ENCODE results near the gene LARP7. TPM values are rescaled to one million over a fixed set of nuclear protein-coding genes. Genes with fewer than 3 reads are reported as not detected.

LARP7 gene
- total and polyA plus RNA-seq, 2 donors (not counting 1 experiment from before 2014, with no cell fraction given) = 30.5 to 57.4 TPM

DNA sequence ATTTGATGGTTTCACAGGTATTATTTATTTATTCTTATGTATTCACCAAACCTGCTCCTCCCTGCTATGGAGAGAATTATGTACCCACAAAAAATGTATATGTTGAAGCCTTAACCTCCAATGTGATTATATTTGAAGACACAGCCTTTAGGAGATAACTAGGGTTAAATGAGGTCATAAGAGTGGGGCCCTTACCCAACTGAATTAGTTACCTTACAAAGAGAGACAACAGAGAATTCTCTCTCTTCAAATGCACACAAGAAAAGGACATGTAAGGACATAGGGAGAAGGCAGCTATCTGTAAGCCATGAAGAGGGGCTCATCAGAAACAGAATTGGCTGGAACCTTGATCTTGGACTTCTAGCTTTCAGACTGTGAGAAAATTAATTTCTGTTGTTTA, 44.2 kb upstream of the LARP7 start:
- Histone ChIP-seq H3K4me1 (ENCODE audit: control insufficient read depth in 2 of 2, insufficient read depth in 2 of 2, low read length in 2 of 2) (peaks cover 0 to 3% of the 10 kb centered on the region in 2 donors), H3K27me3 (replicated peaks in 1 of 4; ENCODE audit: control extremely low read depth in 1 of 4, control insufficient read depth in 3 of 4, insufficient read depth in 4 of 4, low read length in 3 of 4) (no peaks in the 10 kb centered on the region), H3K9me3 (ENCODE audit: control extremely low read depth in 1 of 3, control insufficient read depth in 2 of 3, insufficient read depth in 1 of 3, low read length in 2 of 3) (no peaks in the 10 kb centered on the region), H3K9ac (ENCODE audit: low read length) (no peak overlapping the region), H2AFZ (ENCODE audit: insufficient read depth, low read depth, low read length, poor library complexity, severe bottlenecking) (no peak overlapping the region), H3K4me2 (replicated peaks; ENCODE audit: low read depth, low read length, poor library complexity, severe bottlenecking) (no peak overlapping the region), H3K36me3 (replicated peaks in 1 of 2; ENCODE audit: control extremely low read depth in 1 of 2, control insufficient read depth in 1 of 2, extremely low read depth in 1 of 2, insufficient read depth in 2 of 2, low read length in 1 of 2) (no peaks in the 10 kb centered on the region), H4K20me1 (ENCODE audit: control insufficient read depth, insufficient read depth, low read length, poor library complexity, severe bottlenecking) (no peaks in the 10 kb centered on the region), H3K27ac (ENCODE audit: low read length in 2 of 2) (no peak overlapping the region), H3K4me3 (ENCODE audit: control extremely low read depth in 1 of 5, extremely low read depth in 1 of 5, insufficient read depth in 1 of 5, low read depth in 2 of 5, low read length in 4 of 5) (no peak overlapping the region), H3K79me2 (ENCODE audit: control insufficient read depth, insufficient read depth, low read length) (no peaks in the 10 kb centered on the region)
- Mint-ChIP-seq H3K27me3 (no peaks in the 10 kb centered on the region), H3K9me3 (ENCODE audit: insufficient read depth) (peaks cover 3% of the 10 kb centered on the region), H3K27ac (no peak overlapping the region), H3K4me3 (no peak overlapping the region), H3K4me1 (no peaks in the 10 kb centered on the region)
- intact Hi-C loops (cut with micrococcal nuclease) = no loop called here
- TF ChIP-seq EZH2 (IDR thresholded peaks at IDR 0.05; ENCODE audit: borderline replicate concordance, insufficient read depth, low read depth, low read length, poor library complexity, severe bottlenecking) (no peak), CTCF (IDR thresholded peaks at IDR 0.05) (no peak)
- POLR2A ChIA-PET = no interaction called here
- DNase-seq = no peak
- CTCF ChIA-PET = no interaction called here
- no peak for ATAC-seq (ENCODE audit: low read depth)

- Mint-ChIP-seq H3K4me1 (no peaks in the 10 kb centered on the region), H3K9me3 (ENCODE audit: insufficient read depth) (peaks cover 3% of the 10 kb centered on the region), H3K4me3 (no peak overlapping the region), H3K27me3 (no peaks in the 10 kb centered on the region), H3K27ac (no peak overlapping the region)
- H3K27me3 ChIP-seq (replicated peaks in 1 of 4; ENCODE audit: control extremely low read depth in 1 of 4, control insufficient read depth in 3 of 4, insufficient read depth in 4 of 4, low read length in 3 of 4) = no peaks in the 10 kb centered on the region
- DNase-seq (no peak), ATAC-seq (ENCODE audit: low read depth) (no peak)
- H3K4me1 ChIP-seq (ENCODE audit: control insufficient read depth in 2 of 2, insufficient read depth in 2 of 2, low read length in 2 of 2) = peaks cover 0 to 3% of the 10 kb centered on the region in 2 donors
- H2AFZ ChIP-seq (ENCODE audit: insufficient read depth, low read depth, low read length, poor library complexity, severe bottlenecking) = no peak overlapping the region
- TF ChIP-seq EZH2 (IDR thresholded peaks at IDR 0.05; ENCODE audit: borderline replicate concordance, insufficient read depth, low read depth, low read length, poor library complexity, severe bottlenecking) (no peak), CTCF (IDR thresholded peaks at IDR 0.05) (no peak)
- intact Hi-C loops (cut with micrococcal nuclease) = no loop called here
- no peak overlapping the region for H3K4me2 ChIP-seq (replicated peaks; ENCODE audit: low read depth, low read length, poor library complexity, severe bottlenecking)
- ChIA-PET POLR2A (no interaction called here), CTCF (interaction anchor here (1.0 kb wide), 1 partner anchor 493 kb away, joined by 3 read pairs; no protein-coding TSS in a partner anchor)
- no peak overlapping the region for H3K9ac ChIP-seq (ENCODE audit: low read length)
- 100% methylated on average over 2 of the region's 5 CpGs for WGBS (ENCODE audit: insufficient coverage)
- H4K20me1 ChIP-seq (ENCODE audit: control insufficient read depth, insufficient read depth, low read length, poor library complexity, severe bottlenecking) = no peaks in the 10 kb centered on the region
- H3K27ac ChIP-seq (ENCODE audit: low read length in 2 of 2) = no peak overlapping the region
- no peaks in the 10 kb centered on the region for H3K36me3 ChIP-seq (replicated peaks in 1 of 2; ENCODE audit: control extremely low read depth in 1 of 2, control insufficient read depth in 1 of 2, extremely low read depth in 1 of 2, insufficient read depth in 2 of 2, low read length in 1 of 2)
- H3K4me3 ChIP-seq (ENCODE audit: control extremely low read depth in 1 of 5, extremely low read depth in 1 of 5, insufficient read depth in 1 of 5, low read depth in 2 of 5, low read length in 4 of 5) = no peak overlapping the region
- H3K79me2 ChIP-seq (ENCODE audit: control insufficient read depth, insufficient read depth, low read length) = no peaks in the 10 kb centered on the region
- H3K9me3 ChIP-seq (ENCODE audit: control extremely low read depth in 1 of 3, control insufficient read depth in 2 of 3, insufficient read depth in 1 of 3, low read length in 2 of 3) = no peaks in the 10 kb centered on the region
Measured at GRCh38 chr4:112593438-112594133, 43.4 kb upstream of the LARP7 start.

All from B cell (primary cell).